HEK293T (cell line): ENCODE results near the gene CYFIP1.

Experiments
- CTCF ChIA-PET: fragments of 350-600 bp; formaldehyde crosslinking; extraction: SDS; loops from one replicate; lab custom pipeline; 2021; ENCODE audit warnings: antibody characterized with exemption, inconsistent platforms; lab: Yijun Ruan, JAX
- POLR2A ChIA-PET: fragments of 350-600 bp; formaldehyde crosslinking; extraction: SDS; loops from one replicate; lab custom pipeline; 2020; ENCODE audit warnings: antibody characterized with exemption, inconsistent platforms; lab: Yijun Ruan, JAX
- DNase-seq: peaks from one replicate; pipeline ENCODE4 v3.0.0; 2012; ENCODE audit warnings: mixed read lengths; ENCODE audit errors: extremely low spot score
- ARNT ChIP-seq: fragments of 450-650 bp; IDR thresholded peaks from 2 replicates; pipeline ENCODE4 v1.6.1; 2017; ENCODE audit warnings: mild to moderate bottlenecking
- BHLHE40 ChIP-seq: fragments of 450-650 bp; IDR thresholded peaks from 2 replicates; pipeline ENCODE4 v1.6.1; 2016; ENCODE audit warnings: mild to moderate bottlenecking, moderate library complexity, borderline replicate concordance
- CTBP1 ChIP-seq: fragments of 450-650 bp; IDR thresholded peaks from 2 replicates; pipeline ENCODE4 v1.6.1; 2016; ENCODE audit warnings: borderline replicate concordance
- ELF4 ChIP-seq: fragments of 450-650 bp; IDR thresholded peaks from 2 replicates; pipeline ENCODE4 v1.6.1; 2017; ENCODE audit warnings: antibody characterized with exemption
- FOXA1 ChIP-seq: fragments of 450-650 bp; IDR thresholded peaks from 2 replicates; pipeline ENCODE4 v1.6.1; 2016; ENCODE audit warnings: mild to moderate bottlenecking
- FOXK2 ChIP-seq: fragments of 450-650 bp; IDR thresholded peaks from 2 replicates; pipeline ENCODE4 v1.6.1; 2016; ENCODE audit warnings: mild to moderate bottlenecking
- FOXM1 ChIP-seq: fragments of 450-650 bp; IDR thresholded peaks from 2 replicates; pipeline ENCODE4 v1.6.1; 2017; ENCODE audit warnings: mild to moderate bottlenecking, borderline replicate concordance
- HDGF ChIP-seq: fragments of 450-650 bp; IDR thresholded peaks from 2 replicates; pipeline ENCODE4 v1.6.1; 2017; ENCODE audit warnings: antibody characterized with exemption, borderline replicate concordance
- L3MBTL2 ChIP-seq: fragments of 450-650 bp; conservative IDR thresholded peaks from 2 replicates; pipeline ENCODE4 v1.6.1; 2016; ENCODE audit warnings: mild to moderate bottlenecking
- LEF1 ChIP-seq: fragments of 450-650 bp; IDR thresholded peaks from 2 replicates; pipeline ENCODE4 v1.6.1; 2017; ENCODE audit warnings: mild to moderate bottlenecking, borderline replicate concordance
- NFRKB ChIP-seq: fragments of 450-650 bp; IDR thresholded peaks from 2 replicates; pipeline ENCODE4 v1.6.1; 2016; ENCODE audit warnings: mild to moderate bottlenecking, moderate library complexity
- PKNOX1 ChIP-seq: fragments of 450-650 bp; IDR thresholded peaks from 2 replicates; pipeline ENCODE4 v1.6.1; 2016
- SP1 ChIP-seq: fragments of 450-650 bp; IDR thresholded peaks from 2 replicates; pipeline ENCODE4 v1.6.1; 2017
- SUZ12 ChIP-seq: fragments of 450-650 bp; IDR thresholded peaks from 2 replicates; pipeline ENCODE4 v1.6.1; 2016; ENCODE audit warnings: mild to moderate bottlenecking
- TARDBP ChIP-seq: fragments of 450-650 bp; IDR thresholded peaks from 2 replicates; pipeline ENCODE4 v1.6.1; 2016
- ZNF384 ChIP-seq: fragments of 450-650 bp; IDR thresholded peaks from 2 replicates; pipeline ENCODE4 v1.6.1; 2016

CYFIP1 gene

GRCh38 chr15:22874966-22875365 is 105.2 kb downstream of the CYFIP1 start:
- POLR2A ChIA-PET, result no interaction called here
- no peak for DNase-seq
- TF ChIP-seq SP1, result no peak
- no peak for TF ChIP-seq ELF4
- TF ChIP-seq TARDBP, result no peak
- TF ChIP-seq PKNOX1, result no peak
- TF ChIP-seq FOXM1, result no peak
- no peak for TF ChIP-seq CTBP1
- TF ChIP-seq FOXA1, result no peak
- no peak for TF ChIP-seq NFRKB
- no peak for TF ChIP-seq FOXK2
- CTCF ChIA-PET, result no interaction called here

- no peak for DNase-seq
- CTCF ChIA-PET, result no interaction called here
- POLR2A ChIA-PET, result no interaction called here
- TF ChIP-seq PKNOX1, result no peak
- no peak for TF ChIP-seq TARDBP
- no peak for TF ChIP-seq FOXA1
- TF ChIP-seq HDGF, result no peak
- no peak for TF ChIP-seq SUZ12
- no peak for TF ChIP-seq ELF4
- TF ChIP-seq SP1, result no peak
- no peak for TF ChIP-seq CTBP1
- TF ChIP-seq ZNF384, result no peak
- no peak for TF ChIP-seq L3MBTL2
- no peak for TF ChIP-seq BHLHE40
- no peak for TF ChIP-seq ARNT
- no peak for TF ChIP-seq FOXM1
- TF ChIP-seq FOXK2, result no peak
- TF ChIP-seq NFRKB, result no peak
- no peak for TF ChIP-seq LEF1
Measured at GRCh38 chr15:22874256-22874655, 105.9 kb downstream of the CYFIP1 start.

GRCh38 chr15:22873841-22874240 is 106.3 kb downstream of the CYFIP1 start:
- CTCF ChIA-PET, result no interaction called here
- POLR2A ChIA-PET, result no interaction called here
- TF ChIP-seq FOXM1 (no peak), ZNF384 (no peak), L3MBTL2 (no peak), BHLHE40 (no peak), LEF1 (no peak)

GRCh38 chr15:22872936-22873701 is 107.0 kb downstream of the CYFIP1 start:
- ChIA-PET CTCF (no interaction called here), POLR2A (no interaction called here)
- DNase-seq, result no peak
- no peak for TF ChIP-seq HDGF
- no peak for TF ChIP-seq BHLHE40
- TF ChIP-seq PKNOX1, result no peak
- no peak for TF ChIP-seq SUZ12
- TF ChIP-seq ELF4, result no peak
- no peak for TF ChIP-seq NFRKB
- TF ChIP-seq SP1, result no peak
- TF ChIP-seq TARDBP, result no peak
- TF ChIP-seq L3MBTL2, result no peak
- no peak for TF ChIP-seq ZNF384
- no peak for TF ChIP-seq CTBP1
- no peak for TF ChIP-seq FOXA1
- no peak for TF ChIP-seq FOXM1

More at GRCh38 chr15:22873841-22874240, 106.3 kb downstream of the CYFIP1 start:
- no peak for DNase-seq

GRCh38 chr15:22871481-22872086 is 108.6 kb downstream of the CYFIP1 start:
- CTCF ChIA-PET, result no interaction called here
- POLR2A ChIA-PET, result no interaction called here
- TF ChIP-seq TARDBP (no peak), SUZ12 (no peak), BHLHE40 (no peak), ZNF384 (no peak), ELF4 (no peak), NFRKB (no peak), L3MBTL2 (no peak), SP1 (no peak), PKNOX1 (no peak)
- DNase-seq, result no peak

GRCh38 chr15:22870865-22871264 is 109.3 kb downstream of the CYFIP1 start:
- POLR2A ChIA-PET, result no interaction called here
- no peak for TF ChIP-seq SP1
- no peak for TF ChIP-seq FOXA1
- TF ChIP-seq NFRKB, result no peak
- no peak for TF ChIP-seq LEF1
- no peak for TF ChIP-seq ARNT
- TF ChIP-seq ELF4, result no peak
- TF ChIP-seq ZNF384, result no peak
- TF ChIP-seq HDGF, result no peak
- no peak for TF ChIP-seq TARDBP
- TF ChIP-seq L3MBTL2, result no peak
- no peak for TF ChIP-seq SUZ12
- no peak for TF ChIP-seq PKNOX1
- no peak for TF ChIP-seq CTBP1
- TF ChIP-seq FOXK2, result no peak
- TF ChIP-seq BHLHE40, result no peak
- no peak for TF ChIP-seq FOXM1
- CTCF ChIA-PET, result no interaction called here
- DNase-seq, result no peak
